Liver (tissue), 9 donors: Measurements from ENCODE around the gene GDPD5. TPM values are rescaled to one million over a fixed set of nuclear protein-coding genes. Genes with fewer than 3 reads are reported as not detected.

Source experiments
- DNase-seq: peaks from one replicate; pipeline ENCODE4 v3.0.0-alpha.2; 2017; ENCODE audit warnings: low spot score
- H3K27ac ChIP-seq, 2 donors: one replicate each; pipeline ENCODE4 v1.7.0; 2013; ENCODE audit warnings: inconsistent platforms in 2 of 2, low read length in 2 of 2, control low read depth in 1 of 2, low read depth in 1 of 2, mild to moderate bottlenecking in 1 of 2
- H3K27me3 ChIP-seq, 4 donors: one replicate each; pipeline versions ENCODE4 v1.6.1 to v1.7.0; 2013; ENCODE audit warnings: low read length in 3 of 4, inconsistent platforms in 1 of 4, mild to moderate bottlenecking in 1 of 4, moderate library complexity in 1 of 4; ENCODE audit not compliant: control insufficient read depth in 4 of 4, insufficient read depth in 4 of 4
- H3K36me3 ChIP-seq, 4 donors: one replicate each; pipeline versions ENCODE4 v1.6.1 to v1.7.0; 2013; ENCODE audit warnings: low read length in 3 of 4, mild to moderate bottlenecking in 3 of 4, low read depth in 1 of 4, moderate library complexity in 1 of 4; ENCODE audit not compliant: control insufficient read depth in 4 of 4, insufficient read depth in 3 of 4
- H3K4me1 ChIP-seq, 4 donors: one replicate each; pipeline versions ENCODE4 v1.6.1 to v1.7.0; 2013; ENCODE audit warnings: low read length in 3 of 4, mild to moderate bottlenecking in 3 of 4, moderate library complexity in 1 of 4; ENCODE audit not compliant: control insufficient read depth in 4 of 4, insufficient read depth in 4 of 4
- H3K4me3 ChIP-seq, 3 donors: one replicate each; pipeline versions ENCODE4 v1.6.1 to v1.7.0; 2013; ENCODE audit warnings: low read length in 3 of 3, control low read depth in 1 of 3, low read depth in 1 of 3, mild to moderate bottlenecking in 1 of 3
- H3K9ac ChIP-seq, 2 donors: one replicate each; pipeline ENCODE4 v1.7.0; 2013; ENCODE audit warnings: low read length in 2 of 2, mild to moderate bottlenecking in 2 of 2, moderate library complexity in 2 of 2, control low read depth in 1 of 2, low read depth in 1 of 2
- H3K9me3 ChIP-seq, 4 donors: one replicate each; pipeline versions ENCODE4 v1.6.1 to v1.7.0; 2013; ENCODE audit warnings: low read length in 3 of 4; ENCODE audit not compliant: control insufficient read depth in 4 of 4
- CTCF ChIP-seq: fragments of 150-350 bp; IDR thresholded peaks from 2 replicates; pipeline ENCODE4 v1.5.1; 2017; ENCODE audit warnings: improper control_type of control experiment, low read depth, low read length; ENCODE audit not compliant: missing input control
- EGR1 ChIP-seq, 2 donors: IDR thresholded peaks; 2 replicates each; pipeline ENCODE4 v1.6.1; 2016 to 2018; ENCODE audit warnings: antibody characterized with exemption in 2 of 2, low read depth in 2 of 2
- FOXA1 ChIP-seq: IDR thresholded peaks from 2 replicates; pipeline ENCODE4 v1.6.1; 2016; ENCODE audit warnings: antibody characterized with exemption
- FOXA2 ChIP-seq: IDR thresholded peaks from 2 replicates; pipeline ENCODE4 v1.6.1; 2016; ENCODE audit warnings: antibody characterized with exemption
- GABPA ChIP-seq, 2 donors: IDR thresholded peaks in 1 of 2; conservative IDR thresholded peaks in 1 of 2; 2 replicates each; pipeline ENCODE4 v1.6.1; 2016; ENCODE audit warnings: antibody characterized with exemption in 2 of 2, mild to moderate bottlenecking in 1 of 2, moderate library complexity in 1 of 2
- HNF4A ChIP-seq, 2 donors: conservative IDR thresholded peaks; 2 replicates each; pipeline ENCODE4 v1.6.1; 2016; ENCODE audit warnings: antibody characterized with exemption in 2 of 2, mild to moderate bottlenecking in 2 of 2
- HNF4G ChIP-seq: IDR thresholded peaks from 2 replicates; pipeline ENCODE4 v1.6.1; 2016; ENCODE audit warnings: antibody characterized with exemption
- JUND ChIP-seq, 2 donors: IDR thresholded peaks; 2 replicates each; pipeline ENCODE4 v1.6.1; 2016; ENCODE audit warnings: antibody characterized with exemption in 2 of 2
- NR2F2 ChIP-seq: IDR thresholded peaks from 2 replicates; pipeline ENCODE4 v1.6.1; 2016; ENCODE audit warnings: antibody characterized with exemption
- RAD21 ChIP-seq, 2 donors: IDR thresholded peaks; 2 replicates each; pipeline ENCODE4 v1.6.1; 2016; ENCODE audit warnings: antibody characterized with exemption in 2 of 2, mild to moderate bottlenecking in 2 of 2
- RXRA ChIP-seq, 2 donors: IDR thresholded peaks; 2 replicates each; pipeline ENCODE4 v1.6.1; 2017 to 2018; ENCODE audit warnings: antibody characterized with exemption in 2 of 2, mild to moderate bottlenecking in 1 of 2
- SP1 ChIP-seq: IDR thresholded peaks from 2 replicates; pipeline ENCODE4 v1.6.1; 2018; ENCODE audit warnings: antibody characterized with exemption, mild to moderate bottlenecking
- TAF1 ChIP-seq: conservative IDR thresholded peaks from 2 replicates; pipeline ENCODE4 v1.6.1; 2016; ENCODE audit warnings: antibody characterized with exemption, mild to moderate bottlenecking
- YY1 ChIP-seq: IDR thresholded peaks from 2 replicates; pipeline ENCODE4 v1.6.1; 2016; ENCODE audit warnings: antibody characterized with exemption, mild to moderate bottlenecking
- ZBTB33 ChIP-seq: IDR thresholded peaks from 2 replicates; pipeline ENCODE4 v1.6.1; 2016; ENCODE audit warnings: antibody characterized with exemption
- WGBS: extraction: QIAGEN DNeasy Blood & Tissue Kit; methylation state at CpG from one replicate; pipeline ENCODE4 v1.1.7; 2013; 5-methylcytosine and 5-hydroxymethylcytosine counted together
- polyA plus RNA-seq, 2 donors: library from polyadenylated mRNA; stranded (reverse) in 1 of 2; unstranded in 1 of 2; fragments of 200-250 nt in 1 of 2; fragments of >200 nt in 1 of 2; fragmentation: Nextera tagmentation in 1 of 2; extraction: Ambion mirVana in 1 of 2; gene quantifications; one replicate each; pipeline versions ENCODE4 v1.2.1 to v1.2.3, GENCODE V29; 2013 to 2015
- total RNA-seq, 2 donors: library from RNA; depleted of rRNA; stranded (reverse); fragments of >200 nt; gene quantifications; one replicate each; pipeline ENCODE4 v1.2.3, GENCODE V29; 2014
- TF ChIP-seq, protein P1 (sequence below): IDR thresholded peaks from 2 replicates; pipeline ENCODE4 v1.6.1; 2016; ENCODE audit warnings: antibody characterized with exemption
- TF ChIP-seq, protein P2 (sequence below): IDR thresholded peaks from 2 replicates; pipeline ENCODE4 v1.6.1; 2016; ENCODE audit warnings: antibody characterized with exemption
- TF ChIP-seq, protein P3 (sequence below): IDR thresholded peaks from 2 replicates; pipeline ENCODE4 v1.6.1; 2016; ENCODE audit warnings: antibody characterized with exemption, mild to moderate bottlenecking
- donor health status: healthy.
- donor health status: healthy.
- donor health status: healthy.
- donor health status: healthy.
- donor health status: healthy.

The GDPD5 gene
- total and polyA plus RNA-seq, 4 donors = 3.0 to 22.8 (median 4.2) TPM

DNA sequence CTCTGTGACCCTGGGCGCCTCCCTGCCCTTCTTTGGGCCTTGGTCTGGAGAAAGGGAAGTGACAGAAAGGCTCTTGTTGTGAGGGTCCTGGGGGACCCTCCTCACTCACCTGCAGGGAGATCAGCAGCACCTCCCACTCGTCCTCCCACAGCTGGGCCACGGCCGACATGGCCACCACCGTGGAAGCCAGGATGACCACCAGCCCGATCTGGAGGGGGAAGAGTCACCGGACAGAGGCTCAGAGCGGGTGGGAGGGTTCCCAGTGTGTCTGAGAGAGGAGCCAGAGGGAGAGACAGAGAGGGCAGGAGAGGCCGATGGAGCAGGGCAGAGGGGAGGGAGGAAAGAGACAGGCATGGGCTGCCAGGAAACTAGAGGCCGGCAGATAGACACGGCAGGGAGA lies 76.0 kb downstream of the GDPD5 start:
- no peaks in the 10 kb centered on the region for H3K27me3 ChIP-seq
- no peaks in the 10 kb centered on the region for H3K36me3 ChIP-seq
- H3K4me1 ChIP-seq = no peaks in the 10 kb centered on the region
- H3K9me3 ChIP-seq = no peaks in the 10 kb centered on the region
- TF ChIP-seq HNF4A (conservative IDR thresholded peaks at IDR 0.05) = no peak
- no peak for TF ChIP-seq HNF4G
- TF ChIP-seq, protein P1, sequence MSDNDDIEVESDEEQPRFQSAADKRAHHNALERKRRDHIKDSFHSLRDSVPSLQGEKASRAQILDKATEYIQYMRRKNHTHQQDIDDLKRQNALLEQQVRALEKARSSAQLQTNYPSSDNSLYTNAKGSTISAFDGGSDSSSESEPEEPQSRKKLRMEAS = no peak
- no peak for TF ChIP-seq TAF1
- TF ChIP-seq EGR1 (IDR thresholded peaks at IDR 0.05; ENCODE audit: low read depth in 2 of 2) = no peak
- TF ChIP-seq, protein P2, sequence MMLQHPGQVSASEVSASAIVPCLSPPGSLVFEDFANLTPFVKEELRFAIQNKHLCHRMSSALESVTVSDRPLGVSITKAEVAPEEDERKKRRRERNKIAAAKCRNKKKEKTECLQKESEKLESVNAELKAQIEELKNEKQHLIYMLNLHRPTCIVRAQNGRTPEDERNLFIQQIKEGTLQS = no peak
- no peak for TF ChIP-seq RXRA (IDR thresholded peaks at IDR 0.05)
- no peak for TF ChIP-seq FOXA1
- TF ChIP-seq, protein P3, sequence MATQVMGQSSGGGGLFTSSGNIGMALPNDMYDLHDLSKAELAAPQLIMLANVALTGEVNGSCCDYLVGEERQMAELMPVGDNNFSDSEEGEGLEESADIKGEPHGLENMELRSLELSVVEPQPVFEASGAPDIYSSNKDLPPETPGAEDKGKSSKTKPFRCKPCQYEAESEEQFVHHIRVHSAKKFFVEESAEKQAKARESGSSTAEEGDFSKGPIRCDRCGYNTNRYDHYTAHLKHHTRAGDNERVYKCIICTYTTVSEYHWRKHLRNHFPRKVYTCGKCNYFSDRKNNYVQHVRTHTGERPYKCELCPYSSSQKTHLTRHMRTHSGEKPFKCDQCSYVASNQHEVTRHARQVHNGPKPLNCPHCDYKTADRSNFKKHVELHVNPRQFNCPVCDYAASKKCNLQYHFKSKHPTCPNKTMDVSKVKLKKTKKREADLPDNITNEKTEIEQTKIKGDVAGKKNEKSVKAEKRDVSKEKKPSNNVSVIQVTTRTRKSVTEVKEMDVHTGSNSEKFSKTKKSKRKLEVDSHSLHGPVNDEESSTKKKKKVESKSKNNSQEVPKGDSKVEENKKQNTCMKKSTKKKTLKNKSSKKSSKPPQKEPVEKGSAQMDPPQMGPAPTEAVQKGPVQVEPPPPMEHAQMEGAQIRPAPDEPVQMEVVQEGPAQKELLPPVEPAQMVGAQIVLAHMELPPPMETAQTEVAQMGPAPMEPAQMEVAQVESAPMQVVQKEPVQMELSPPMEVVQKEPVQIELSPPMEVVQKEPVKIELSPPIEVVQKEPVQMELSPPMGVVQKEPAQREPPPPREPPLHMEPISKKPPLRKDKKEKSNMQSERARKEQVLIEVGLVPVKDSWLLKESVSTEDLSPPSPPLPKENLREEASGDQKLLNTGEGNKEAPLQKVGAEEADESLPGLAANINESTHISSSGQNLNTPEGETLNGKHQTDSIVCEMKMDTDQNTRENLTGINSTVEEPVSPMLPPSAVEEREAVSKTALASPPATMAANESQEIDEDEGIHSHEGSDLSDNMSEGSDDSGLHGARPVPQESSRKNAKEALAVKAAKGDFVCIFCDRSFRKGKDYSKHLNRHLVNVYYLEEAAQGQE = no peak
- no peak for TF ChIP-seq JUND (IDR thresholded peaks at IDR 0.05)
- no peak for TF ChIP-seq YY1
- no peak for TF ChIP-seq SP1
- no peak for TF ChIP-seq GABPA (IDR thresholded peaks at IDR 0.05 in 1 of 2, conservative IDR thresholded peaks at IDR 0.05 in 1 of 2)
- H3K27ac ChIP-seq = no peak overlapping the region
- WGBS = 92% methylated on average over 11 of the region's 11 CpGs
- no peak overlapping the region for H3K4me3 ChIP-seq
- no peak overlapping the region for H3K9ac ChIP-seq
- no peak for DNase-seq

GRCh38 chr11:75449271-75449670 lies 76.5 kb downstream of the GDPD5 start:
- 89% methylated on average over 10 of the region's 10 CpGs for WGBS
- H3K27ac ChIP-seq = no peak overlapping the region
- H3K9me3 ChIP-seq = no peaks in the 10 kb centered on the region
- H3K4me3 ChIP-seq = no peak overlapping the region
- H3K36me3 ChIP-seq = no peaks in the 10 kb centered on the region
- no peaks in the 10 kb centered on the region for H3K27me3 ChIP-seq
- DNase-seq = no peak
- no peaks in the 10 kb centered on the region for H3K4me1 ChIP-seq
- H3K9ac ChIP-seq = no peak overlapping the region
- TF ChIP-seq, protein P1 = no peak
- TF ChIP-seq FOXA2 (no peak), SP1 (no peak), HNF4A (conservative IDR thresholded peaks at IDR 0.05) (no peak), RXRA (IDR thresholded peaks at IDR 0.05) (no peak), ZBTB33 (no peak), RAD21 (IDR thresholded peaks at IDR 0.05) (no peak), GABPA (IDR thresholded peaks at IDR 0.05 in 1 of 2, conservative IDR thresholded peaks at IDR 0.05 in 1 of 2) (no peak), TAF1 (no peak), JUND (IDR thresholded peaks at IDR 0.05) (no peak), CTCF (no peak), NR2F2 (no peak), FOXA1 (no peak)
- TF ChIP-seq, protein P3 = no peak
